ENCODE data around the gene DTX4.
A peak's percentile ranks its signal among the peaks of the same experiment; 100 is the strongest.

The DTX4 gene

GRCh38 chr11:59158206-59159068, 13.5 kb upstream of the DTX4 start:
- Histone ChIP-seq H4K20me1 (ENCODE audit: insufficient read depth, low read length) (no peaks in the 10 kb centered on the region), H3K27ac (ENCODE audit: low read depth, low read length, poor library complexity, severe bottlenecking) (no peak overlapping the region), H3K4me1 (ENCODE audit: insufficient read depth, low read length, severe bottlenecking) (peaks cover 4% of the 10 kb centered on the region), H3K9me3 (ENCODE audit: low read length) (no peaks in the 10 kb centered on the region), H3K9me2 (ENCODE audit: low read depth, low read length) (no peaks in the 10 kb centered on the region), H3K79me2 (ENCODE audit: insufficient read depth, low read length) (no peaks in the 10 kb centered on the region), H3K9ac (ENCODE audit: low read length) (no peak overlapping the region), H2AFZ (ENCODE audit: low read length) (no peak overlapping the region), H3K4me2 (ENCODE audit: low read length) (no peak overlapping the region; the same call in 1 of the 2 replicates), H3F3A (ENCODE audit: insufficient read depth, low read length) (no peaks in the 10 kb centered on the region), H3K4me3 (ENCODE audit: low read depth, low read length, poor library complexity, severe bottlenecking) (no peak overlapping the region), H3K27me3 (ENCODE audit: insufficient read depth, low read length) (no peaks in the 10 kb centered on the region), H3K36me3 (ENCODE audit: insufficient read depth, low read length) (peaks cover 5% of the 10 kb centered on the region)
- TF ChIP-seq EZH2 (IDR thresholded peaks at IDR 0.05; ENCODE audit: borderline replicate concordance, low read length) (no peak), CTCF (IDR thresholded peaks at IDR 0.05; ENCODE audit: low read length) (peak; percentile 89)

GRCh38 chr11:59164028-59164427, 7.9 kb upstream of the DTX4 start:
- Histone ChIP-seq H4K20me1 (ENCODE audit: insufficient read depth, low read length) (no peaks in the 10 kb centered on the region), H3K27me3 (ENCODE audit: insufficient read depth, low read length) (no peaks in the 10 kb centered on the region), H3K9me3 (ENCODE audit: low read length) (no peaks in the 10 kb centered on the region), H3F3A (ENCODE audit: insufficient read depth, low read length) (no peaks in the 10 kb centered on the region), H3K4me2 (ENCODE audit: low read length) (no peak overlapping the region), H3K4me1 (ENCODE audit: insufficient read depth, low read length, severe bottlenecking) (no peaks in the 10 kb centered on the region), H3K9ac (ENCODE audit: low read length) (no peak overlapping the region), H3K36me3 (ENCODE audit: insufficient read depth, low read length) (no peaks in the 10 kb centered on the region), H3K27ac (ENCODE audit: low read depth, low read length, poor library complexity, severe bottlenecking) (no peak overlapping the region), H3K9me2 (ENCODE audit: low read depth, low read length) (no peaks in the 10 kb centered on the region), H2AFZ (ENCODE audit: low read length) (no peak overlapping the region), H3K79me2 (ENCODE audit: insufficient read depth, low read length) (no peaks in the 10 kb centered on the region), H3K4me3 (ENCODE audit: low read depth, low read length, poor library complexity, severe bottlenecking) (no peak overlapping the region)
- TF ChIP-seq EZH2 (IDR thresholded peaks at IDR 0.05; ENCODE audit: borderline replicate concordance, low read length) (no peak), CTCF (IDR thresholded peaks at IDR 0.05; ENCODE audit: low read length) (no peak)

GRCh38 chr11:59172345-59173079, 580 bp downstream of the DTX4 start:
- Histone ChIP-seq H3K4me3 (ENCODE audit: low read depth, low read length, poor library complexity, severe bottlenecking) (peak overlapping the region; percentile 78), H4K20me1 (ENCODE audit: insufficient read depth, low read length) (no peaks in the 10 kb centered on the region), H3K9me3 (ENCODE audit: low read length) (no peaks in the 10 kb centered on the region), H3K4me2 (ENCODE audit: low read length) (peak overlapping the region; percentile 95), H3F3A (ENCODE audit: insufficient read depth, low read length) (0 out of 2 replicates have a peak, but pooled peaks cover 3% of the 10 kb centered on the region), H3K27me3 (ENCODE audit: insufficient read depth, low read length) (no peaks in the 10 kb centered on the region), H3K36me3 (ENCODE audit: insufficient read depth, low read length) (no peaks in the 10 kb centered on the region; the same call in 1 of the 2 replicates), H2AFZ (ENCODE audit: low read length) (no peak overlapping the region), H3K79me2 (ENCODE audit: insufficient read depth, low read length) (no peaks in the 10 kb centered on the region), H3K9me2 (ENCODE audit: low read depth, low read length) (no peaks in the 10 kb centered on the region), H3K27ac (ENCODE audit: low read depth, low read length, poor library complexity, severe bottlenecking) (no peak overlapping the region), H3K4me1 (ENCODE audit: insufficient read depth, low read length, severe bottlenecking) (peaks cover 17% of the 10 kb centered on the region), H3K9ac (ENCODE audit: low read length) (peak overlapping the region; percentile 58; the same call in 1 of the 2 replicates)
- TF ChIP-seq CTCF (IDR thresholded peaks at IDR 0.05; ENCODE audit: low read length) (no peak), EZH2 (IDR thresholded peaks at IDR 0.05; ENCODE audit: borderline replicate concordance, low read length) (no peak)
